ENCODE measurements around the gene VIT.
"Not testable (repeated sequence)": the region's sequence is repeated elsewhere in the genome, so short reads cannot be mapped to it uniquely, and the experiment has no call there.

The VIT gene

GRCh38 chr2:36792951-36793350 is 96.4 kb downstream of the VIT start:
- in situ Hi-C loops (cut with HindIII; ENCODE audit: low sequenced_read_pairs), result no loop called here

GRCh38 chr2:36797324-36798070 is 101.0 kb downstream of the VIT start:
- in situ Hi-C loops (cut with HindIII; ENCODE audit: low sequenced_read_pairs), result no loop called here

- in situ Hi-C loops (cut with HindIII; ENCODE audit: low sequenced_read_pairs), result no loop called here
Observed at GRCh38 chr2:36798724-36799123, 102.2 kb downstream of the VIT start.

- in situ Hi-C loops (cut with HindIII; ENCODE audit: low sequenced_read_pairs), result no loop called here
Observed at GRCh38 chr2:36800381-36800780, 103.9 kb downstream of the VIT start.

GRCh38 chr2:36801088-36801487 is 104.6 kb downstream of the VIT start:
- in situ Hi-C loops (cut with HindIII; ENCODE audit: low sequenced_read_pairs), result no loop called here

- in situ Hi-C loops (cut with HindIII; ENCODE audit: low sequenced_read_pairs), result no loop called here
Observed at GRCh38 chr2:36802952-36803351, 106.4 kb downstream of the VIT start.

GRCh38 chr2:36805635-36806224 is 109.2 kb downstream of the VIT start:
- in situ Hi-C loops (cut with HindIII; ENCODE audit: low sequenced_read_pairs), result no loop called here

GRCh38 chr2:36807223-36807886 is 110.8 kb downstream of the VIT start:
- in situ Hi-C loops (cut with HindIII; ENCODE audit: low sequenced_read_pairs), result no loop called here

- in situ Hi-C loops (cut with HindIII; ENCODE audit: low sequenced_read_pairs), result no loop called here
Observed at GRCh38 chr2:36808386-36809068, 112.0 kb downstream of the VIT start.

GRCh38 chr2:36809069-36809445 is 112.5 kb downstream of the VIT start:
- in situ Hi-C loops (cut with HindIII; ENCODE audit: low sequenced_read_pairs), result no loop called here

- in situ Hi-C loops (cut with HindIII; ENCODE audit: low sequenced_read_pairs), result no loop called here
Observed at GRCh38 chr2:36811071-36811470, 114.6 kb downstream of the VIT start.

GRCh38 chr2:36812196-36812595 is 115.7 kb downstream of the VIT start:
- in situ Hi-C loops (cut with HindIII; ENCODE audit: low sequenced_read_pairs), result no loop called here

- in situ Hi-C loops (cut with HindIII; ENCODE audit: low sequenced_read_pairs), result no loop called here
Observed at GRCh38 chr2:36818542-36818941, 122.0 kb downstream of the VIT start.

GRCh38 chr2:36819095-36819711 is 122.7 kb downstream of the VIT start:
- in situ Hi-C loops (cut with HindIII; ENCODE audit: low sequenced_read_pairs), result no loop called here

GRCh38 chr2:36820942-36821605 is 124.6 kb downstream of the VIT start:
- in situ Hi-C loops (cut with HindIII; ENCODE audit: low sequenced_read_pairs), result no loop called here

GRCh38 chr2:36823862-36824261 is 127.4 kb downstream of the VIT start:
- in situ Hi-C loops (cut with HindIII; ENCODE audit: low sequenced_read_pairs), result no loop called here

- in situ Hi-C loops (cut with HindIII; ENCODE audit: low sequenced_read_pairs), result no loop called here
Observed at GRCh38 chr2:36824273-36824672, 127.8 kb downstream of the VIT start.

GRCh38 chr2:36824683-36825082 is 128.2 kb downstream of the VIT start:
- in situ Hi-C loops (cut with HindIII; ENCODE audit: low sequenced_read_pairs), result not testable (repeated sequence)

- in situ Hi-C loops (cut with HindIII; ENCODE audit: low sequenced_read_pairs), result no loop called here
Observed at GRCh38 chr2:36831185-36831584, 134.7 kb downstream of the VIT start.

GRCh38 chr2:36834203-36834602 is 137.7 kb downstream of the VIT start:
- in situ Hi-C loops (cut with HindIII; ENCODE audit: low sequenced_read_pairs), result no loop called here

Data from endothelial cell of hepatic sinusoid (primary cell).